ENCODE measurements around the gene GTF2A1L. TPM values are rescaled to one million over a fixed set of nuclear protein-coding genes. Genes with fewer than 3 reads are reported as not detected.

The GTF2A1L gene
- total RNA-seq, 1 donor from 2014 or later, result not detected

- no peak for TF ChIP-seq CTCF (conservative IDR thresholded peaks at IDR 0.05)
- Mint-ChIP-seq H3K36me3 (no peaks in the 10 kb centered on the region), H3K4me1 (ENCODE audit: unreplicated experiment) (peaks cover 52% of the 10 kb centered on the region), H3K27ac (peak overlapping the region; percentile 4), H3K27me3 (peaks cover under 1% of the 10 kb centered on the region), H3K4me3 (peak overlapping the region; percentile 11), H3K9me3 (peaks cover 4% of the 10 kb centered on the region)
- DNase-seq (ENCODE audit: extremely low spot score, unreplicated experiment), result no peak
Measured at GRCh38 chr2:48719480-48720177, 102.0 kb downstream of the GTF2A1L start.

GRCh38 chr2:48721158-48721557, 103.5 kb downstream of the GTF2A1L start:
- H3K4me3 Mint-ChIP-seq, result no peak overlapping the region
- peaks cover 38% of the 10 kb centered on the region for H3K4me1 Mint-ChIP-seq (ENCODE audit: unreplicated experiment)
- no peak overlapping the region for H3K27ac Mint-ChIP-seq

GRCh38 chr2:48722391-48722790, 104.7 kb downstream of the GTF2A1L start:
- Mint-ChIP-seq H3K4me1 (ENCODE audit: unreplicated experiment) (peaks cover 30% of the 10 kb centered on the region), H3K36me3 (no peaks in the 10 kb centered on the region), H3K4me3 (peak overlapping the region; percentile 24), H3K27me3 (peaks cover 4% of the 10 kb centered on the region), H3K27ac (peak overlapping the region; percentile 64), H3K9me3 (no peaks in the 10 kb centered on the region)
- DNase-seq (ENCODE audit: extremely low spot score, unreplicated experiment), result no peak
- no peak for TF ChIP-seq CTCF (conservative IDR thresholded peaks at IDR 0.05)

More at GRCh38 chr2:48721158-48721557, 103.5 kb downstream of the GTF2A1L start:
- peaks cover 4% of the 10 kb centered on the region for H3K9me3 Mint-ChIP-seq
- no peaks in the 10 kb centered on the region for H3K36me3 Mint-ChIP-seq
- no peak for DNase-seq (ENCODE audit: extremely low spot score, unreplicated experiment)
- TF ChIP-seq CTCF (conservative IDR thresholded peaks at IDR 0.05), result no peak
- peaks cover 4% of the 10 kb centered on the region for H3K27me3 Mint-ChIP-seq

- Mint-ChIP-seq H3K27ac (peak overlapping the region; percentile 64), H3K9me3 (no peaks in the 10 kb centered on the region), H3K4me1 (ENCODE audit: unreplicated experiment) (peaks cover 30% of the 10 kb centered on the region), H3K4me3 (peak overlapping the region; percentile 24), H3K36me3 (no peaks in the 10 kb centered on the region), H3K27me3 (peaks cover 4% of the 10 kb centered on the region)
- TF ChIP-seq CTCF (conservative IDR thresholded peaks at IDR 0.05), result no peak
- DNase-seq (ENCODE audit: extremely low spot score, unreplicated experiment), result no peak
Measured at GRCh38 chr2:48723129-48723528, 105.5 kb downstream of the GTF2A1L start.

- no peak for TF ChIP-seq CTCF (conservative IDR thresholded peaks at IDR 0.05)
- H3K27ac Mint-ChIP-seq, result no peak overlapping the region
- peaks cover 41% of the 10 kb centered on the region for H3K4me1 Mint-ChIP-seq (ENCODE audit: unreplicated experiment)
- DNase-seq (ENCODE audit: extremely low spot score, unreplicated experiment), result no peak
- H3K9me3 Mint-ChIP-seq, result no peaks in the 10 kb centered on the region
- peaks cover 4% of the 10 kb centered on the region for H3K27me3 Mint-ChIP-seq
- H3K4me3 Mint-ChIP-seq, result no peak overlapping the region
- H3K36me3 Mint-ChIP-seq, result no peaks in the 10 kb centered on the region
Measured at GRCh38 chr2:48724278-48724677, 106.6 kb downstream of the GTF2A1L start.
